ENCODE data around the gene HAP1. TPM values are rescaled to one million over a fixed set of nuclear protein-coding genes. Genes with fewer than 3 reads are reported as not detected.

Gene HAP1
- total RNA-seq, 1 experiment from 2014 or later: 11.6 TPM

- in situ Hi-C loops (cut with HindIII; ENCODE audit: low pct_unique_long_range_greater_than_20kb, low sequenced_read_pairs): no loop called here
- CTCF ChIA-PET: no interaction called here
- H3K4me3 ChIP-seq (ENCODE audit: low read depth in 2 of 2, low read length in 2 of 2): no peak overlapping the region
- no peak for TF ChIP-seq SIN3A (IDR thresholded peaks at IDR 0.05; ENCODE audit: borderline replicate concordance, insufficient read depth, low read depth, low read length)
- TF ChIP-seq POLR2AphosphoS5 (IDR thresholded peaks at IDR 0.05; ENCODE audit: low read depth, low read length): no peak
- no peak for TF ChIP-seq REST (IDR thresholded peaks at IDR 0.05; ENCODE audit: insufficient read depth in 1 of 2, low read depth in 2 of 2, low read length in 1 of 2)
- TF ChIP-seq TCF7L2 (IDR thresholded peaks at IDR 0.05; ENCODE audit: low read depth, low read length): no peak
- no peak for TF ChIP-seq CTCF (IDR thresholded peaks at IDR 0.05)
- ATAC-seq (no peak), DNase-seq (ENCODE audit: low read depth, low spot score) (no peak)
- no peaks in the 10 kb centered on the region for H3K36me3 ChIP-seq (ENCODE audit: control insufficient read depth, insufficient read depth, low read length)
- POLR2A ChIA-PET: interaction anchor here (0.7 to 0.8 kb wide), 2 partner anchors 36 to 42 kb away, joined by 3 to 8 read pairs; no protein-coding TSS in a partner anchor
- no peaks in the 10 kb centered on the region for H3K27me3 ChIP-seq (ENCODE audit: control insufficient read depth, insufficient read depth, low read length)
- no peaks in the 10 kb centered on the region for H3K4me1 ChIP-seq (ENCODE audit: control insufficient read depth, insufficient read depth, low read length)
- intact Hi-C loops (cut with micrococcal nuclease; ENCODE audit: unreplicated experiment): no loop called here
- no peak overlapping the region for H3K27ac ChIP-seq (ENCODE audit: low read length)
- BruUV-seq (replicated peaks): no TSS peak
- H3K9me3 ChIP-seq (ENCODE audit: control insufficient read depth, insufficient read depth, low read depth, low read length): no peaks in the 10 kb centered on the region
These were observed 2.6 kb downstream of the HAP1 start for GRCh38 chr17:41731836-41732235.

GRCh38 chr17:41730479-41730878 lies 4.0 kb downstream of the HAP1 start:
- no peak for TF ChIP-seq SIN3A (IDR thresholded peaks at IDR 0.05; ENCODE audit: borderline replicate concordance, insufficient read depth, low read depth, low read length)
- no peak for TF ChIP-seq CTCF (IDR thresholded peaks at IDR 0.05)
- no peak for TF ChIP-seq POLR2AphosphoS5 (IDR thresholded peaks at IDR 0.05; ENCODE audit: low read depth, low read length)
- TF ChIP-seq REST (IDR thresholded peaks at IDR 0.05; ENCODE audit: insufficient read depth in 1 of 2, low read depth in 2 of 2, low read length in 1 of 2): no peak
- TF ChIP-seq TCF7L2 (IDR thresholded peaks at IDR 0.05; ENCODE audit: low read depth, low read length): no peak

More at GRCh38 chr17:41730479-41730878, 4.0 kb downstream of the HAP1 start:
- DNase-seq (ENCODE audit: low read depth, low spot score) (no peak), ATAC-seq (no peak)
- intact Hi-C loops (cut with micrococcal nuclease; ENCODE audit: unreplicated experiment): no loop called here
- Histone ChIP-seq H3K4me1 (ENCODE audit: control insufficient read depth, insufficient read depth, low read length) (no peaks in the 10 kb centered on the region), H3K36me3 (ENCODE audit: control insufficient read depth, insufficient read depth, low read length) (no peaks in the 10 kb centered on the region), H3K4me3 (ENCODE audit: low read depth in 2 of 2, low read length in 2 of 2) (no peak overlapping the region), H3K27me3 (ENCODE audit: control insufficient read depth, insufficient read depth, low read length) (no peaks in the 10 kb centered on the region), H3K9me3 (ENCODE audit: control insufficient read depth, insufficient read depth, low read depth, low read length) (no peaks in the 10 kb centered on the region), H3K27ac (ENCODE audit: low read length) (no peak overlapping the region)
- POLR2A ChIA-PET: interaction anchor here (0.7 kb wide), 1 partner anchor 10 kb away, joined by 5 read pairs; no protein-coding TSS in a partner anchor
- BruUV-seq (replicated peaks): no TSS peak
- CTCF ChIA-PET: interaction anchor here (0.6 kb wide), 1 partner anchor 1120 kb away, joined by 3 read pairs; no protein-coding TSS in a partner anchor
- in situ Hi-C loops (cut with HindIII; ENCODE audit: low pct_unique_long_range_greater_than_20kb, low sequenced_read_pairs): no loop called here

All from Panc1 (cell line).